Smooth muscle cell (in vitro differentiated cells): ENCODE results near the gene SSBP4. TPM values are rescaled to one million over a fixed set of nuclear protein-coding genes. Genes with fewer than 3 reads are reported as not detected.
A peak's percentile ranks its signal among the peaks of the same experiment; 100 is the strongest.
"Not testable (repeated sequence)": the region's sequence is repeated elsewhere in the genome, so short reads cannot be mapped to it uniquely, and the experiment has no call there.

Source experiments
- DNase-seq: peaks from one replicate; lab custom pipeline; 2025; ENCODE audit not compliant: unreplicated experiment; lab: John Stamatoyannopoulos, UW
- H2AFZ ChIP-seq: fragments of 200-600 bp; sonication (generic); 2 replicates; pipeline ENCODE4 v1.6.0; 2016; ENCODE audit warnings: antibody characterized with exemption, low read depth, mild to moderate bottlenecking
- H3F3A ChIP-seq: fragments of 200-600 bp; sonication (generic); 2 replicates; pipeline ENCODE4 v1.6.0; 2017; ENCODE audit warnings: antibody characterized with exemption, low read depth
- H3K27ac ChIP-seq: fragments of 200-600 bp; sonication (generic); 2 replicates; pipeline ENCODE4 v1.5.1; 2016; ENCODE audit warnings: low read depth, mild to moderate bottlenecking
- H3K27me3 ChIP-seq: fragments of 200-600 bp; sonication (generic); 2 replicates; pipeline ENCODE4 v1.6.1; 2016; ENCODE audit warnings: low read depth, mild to moderate bottlenecking
- H3K36me3 ChIP-seq: fragments of 200-600 bp; sonication (generic); 2 replicates; pipeline ENCODE4 v1.5.1; 2016; ENCODE audit warnings: low read depth
- H3K4me1 ChIP-seq: fragments of 200-600 bp; sonication (generic); 2 replicates; pipeline ENCODE4 v1.5.1; 2016; ENCODE audit warnings: low read depth
- H3K4me2 ChIP-seq: fragments of 200-600 bp; sonication (generic); 2 replicates; pipeline ENCODE4 v1.6.0; 2016; ENCODE audit warnings: mild to moderate bottlenecking
- H3K4me3 ChIP-seq: fragments of 200-600 bp; sonication (generic); 2 replicates; pipeline ENCODE4 v1.5.1; 2016; ENCODE audit warnings: mild to moderate bottlenecking
- H3K79me2 ChIP-seq: fragments of 200-600 bp; sonication (generic); 2 replicates; pipeline ENCODE4 v1.6.0; 2016; ENCODE audit warnings: low read depth, mild to moderate bottlenecking
- H3K9ac ChIP-seq: fragments of 200-600 bp; sonication (generic); 2 replicates; pipeline ENCODE4 v1.6.0; 2016; ENCODE audit warnings: low read depth
- H3K9me3 ChIP-seq: fragments of 200-600 bp; sonication (generic); replicated peaks from 2 replicates; pipeline ENCODE4 v1.5.1; 2016; ENCODE audit warnings: low read depth
- H4K20me1 ChIP-seq: fragments of 200-600 bp; sonication (generic); 2 replicates; pipeline ENCODE4 v1.6.0; 2016; ENCODE audit warnings: low read depth
- CTCF ChIP-seq: fragments of 200-600 bp; sonication (generic); IDR thresholded peaks from 2 replicates; pipeline ENCODE4 v1.5.1; 2017; ENCODE audit warnings: borderline replicate concordance, mild to moderate bottlenecking, antibody characterized with exemption; ENCODE audit not compliant: insufficient read depth, poor library complexity, severe bottlenecking
- WGBS: methylation state at CpG from one replicate; pipeline ENCODE4 v1.1.7; 2016; ENCODE audit warnings: low lambda C conversion rate; 5-methylcytosine and 5-hydroxymethylcytosine counted together
- polyA plus RNA-seq: library from polyadenylated mRNA; unstranded; fragments of >200 nt; fragmentation: Nextera tagmentation; extraction: Ambion mirVana; gene quantifications from 2 replicates; pipeline ENCODE4 v1.2.1, GENCODE V29; 2016
- total RNA-seq: library from RNA; depleted of rRNA; stranded (reverse); fragments of >200 nt; gene quantifications from 2 replicates; pipeline ENCODE4 v1.2.3, GENCODE V29; 2014

Gene SSBP4
- total and polyA plus RNA-seq, 2 experiments from 2014 or later, result 44.1 to 124 TPM

- H3F3A ChIP-seq, result peaks cover 5% of the 10 kb centered on the region
- no peaks in the 10 kb centered on the region for H3K36me3 ChIP-seq
- H3K4me2 ChIP-seq, result no peak overlapping the region
- TF ChIP-seq CTCF, result no peak
- no peaks in the 10 kb centered on the region for H3K79me2 ChIP-seq
- peaks cover 4% of the 10 kb centered on the region for H3K4me1 ChIP-seq
- H3K4me3 ChIP-seq, result no peak overlapping the region
- H3K9me3 ChIP-seq, result no peaks in the 10 kb centered on the region
- DNase-seq, result no peak
- 33% methylated on average over 6 of the region's 6 CpGs for WGBS
- no peaks in the 10 kb centered on the region for H3K27me3 ChIP-seq
- H3K9ac ChIP-seq, result no peak overlapping the region
- H2AFZ ChIP-seq, result no peak overlapping the region
- H4K20me1 ChIP-seq, result no peaks in the 10 kb centered on the region
- H3K27ac ChIP-seq, result peak overlapping the region; percentile 35
These were observed 20.2 kb upstream of the SSBP4 start for GRCh38 chr19:18399008-18399407.

GRCh38 chr19:18401580-18402112 is 17.6 kb upstream of the SSBP4 start:
- H3K9me3 ChIP-seq, result no peaks in the 10 kb centered on the region
- no peaks in the 10 kb centered on the region for H3K27me3 ChIP-seq
- WGBS, result 65% methylated on average over 7 of the region's 7 CpGs
- no peak for DNase-seq
- H3K4me3 ChIP-seq, result no peak overlapping the region
- no peaks in the 10 kb centered on the region for H3K36me3 ChIP-seq
- H4K20me1 ChIP-seq, result no peaks in the 10 kb centered on the region
- no peaks in the 10 kb centered on the region for H3K79me2 ChIP-seq
- no peak overlapping the region for H3K4me2 ChIP-seq
- H2AFZ ChIP-seq, result no peak overlapping the region
- peaks cover 5% of the 10 kb centered on the region for H3F3A ChIP-seq
- no peak overlapping the region for H3K27ac ChIP-seq
- TF ChIP-seq CTCF, result peak; percentile 18
- peaks cover 4% of the 10 kb centered on the region for H3K4me1 ChIP-seq
- H3K9ac ChIP-seq, result no peak overlapping the region

- H3K79me2 ChIP-seq, DNase-seq, H3F3A ChIP-seq, H3K4me1 ChIP-seq, H3K9ac ChIP-seq, H4K20me1 ChIP-seq, H3K27me3 ChIP-seq, H3K9me3 ChIP-seq, H3K4me2 ChIP-seq, H3K36me3 ChIP-seq, H3K27ac ChIP-seq, H2AFZ ChIP-seq: not testable (repeated sequence)
- WGBS, result 86% methylated on average over 18 of the region's 18 CpGs
- peak overlapping the region; percentile 8 for H3K4me3 ChIP-seq
These were observed 16.5 kb upstream of the SSBP4 start for GRCh38 chr19:18402455-18403248.

- not testable (repeated sequence) for H4K20me1 ChIP-seq, H3F3A ChIP-seq, H3K9me3 ChIP-seq, DNase-seq, H3K4me2 ChIP-seq, H3K27me3 ChIP-seq, H2AFZ ChIP-seq, H3K79me2 ChIP-seq, H3K4me1 ChIP-seq, H3K36me3 ChIP-seq, H3K27ac ChIP-seq, H3K4me3 ChIP-seq, H3K9ac ChIP-seq
- 93% methylated on average over 11 of the region's 11 CpGs for WGBS
These were observed 13.4 kb upstream of the SSBP4 start for GRCh38 chr19:18405754-18406153.
